ENCODE measurements around the gene HLA-DPA1. TPM values are rescaled to one million over a fixed set of nuclear protein-coding genes. Genes with fewer than 3 reads are reported as not detected.
A peak's percentile ranks its signal among the peaks of the same experiment; 100 is the strongest.

HLA-DPA1 gene
- total RNA-seq, 2 experiments from 2014 or later = 11.5 to 13.3 TPM

GRCh38 chr6:33014841-33015634 lies 58.4 kb downstream of the HLA-DPA1 start:
- no peak overlapping the region for H3K27ac Mint-ChIP-seq
- peaks cover 23% of the 10 kb centered on the region for H3K4me1 Mint-ChIP-seq
- no peaks in the 10 kb centered on the region for H3K36me3 Mint-ChIP-seq (ENCODE audit: low read depth)
- DNase-seq (peak; percentile 53), ATAC-seq (peak; percentile 81)
- POLR2A ChIA-PET = no interaction called here
- intact Hi-C loops (cut with DNase I, micrococcal nuclease) = loop anchor here (1.0 to 2.0 kb wide), 6 partner anchors 67 to 234 kb away; no protein-coding TSS in a partner anchor
- H3K27me3 Mint-ChIP-seq = no peaks in the 10 kb centered on the region
- H3K9me3 Mint-ChIP-seq (ENCODE audit: low read depth) = no peaks in the 10 kb centered on the region
- CTCF ChIA-PET = interaction anchor here (0.6 to 3.7 kb wide), 33 partner anchors 11 to 1516 kb away, joined by 3 to 41 read pairs (median 4); partner anchors contain the start of genes HLA-DMA, HLA-DPA1 and HLA-DPB1
- H3K4me3 Mint-ChIP-seq = no peak overlapping the region

Other genes starting within 250 kb of the HLA-DPA1 start
- 100 to 1,000 TPM in 1 of 2 experiments, 10 to 100 TPM in 1; 96.4 to 150 TPM for gene TAP2, start 234.9 kb downstream of the HLA-DPA1 start, total RNA-seq
- gene PSMB8, start 229.6 kb downstream of the HLA-DPA1 start, total RNA-seq = 100 to 1,000 TPM; 238 to 338 TPM
- 100 to 1,000 TPM; 191 to 255 TPM for gene TAP1, start 219.9 kb downstream of the HLA-DPA1 start, total RNA-seq
- 100 to 1,000 TPM; 210 to 282 TPM for gene PSMB9, start 219.5 kb downstream of the HLA-DPA1 start, total RNA-seq
- gene HLA-DMB, start 132.6 kb downstream of the HLA-DPA1 start, total RNA-seq = 1 to 10 TPM; 1.9 to 2.3 TPM
- gene HLA-DMA, start 120.6 kb downstream of the HLA-DPA1 start, total RNA-seq = 10 to 100 TPM; 11.8 TPM
- gene BRD2, start 105.1 kb downstream of the HLA-DPA1 start, total RNA-seq = 100 to 1,000 TPM; 230 to 338 TPM
- 1 to 10 TPM; 1.7 to 3.3 TPM for gene HLA-DOA, start 64.1 kb downstream of the HLA-DPA1 start, total RNA-seq
- 1 to 10 TPM; 5.2 to 5.4 TPM for gene HLA-DPB1, start 2.3 kb upstream of the HLA-DPA1 start, total RNA-seq
- 1 to 10 TPM; 1.9 to 2.0 TPM for gene COL11A2, start 118.8 kb upstream of the HLA-DPA1 start, total RNA-seq
- gene RXRB, start 127.0 kb upstream of the HLA-DPA1 start, total RNA-seq = 10 to 100 TPM; 41.0 to 45.4 TPM
- gene SLC39A7, start 127.2 kb upstream of the HLA-DPA1 start, total RNA-seq = 10 to 100 TPM; 33.0 to 41.8 TPM
- 10 to 100 TPM; 23.4 to 33.2 TPM for gene HSD17B8, start 131.0 kb upstream of the HLA-DPA1 start, total RNA-seq
- gene RING1, start 134.9 kb upstream of the HLA-DPA1 start, total RNA-seq = 10 to 100 TPM; 28.3 to 39.3 TPM
- 10 to 100 TPM; 35.6 to 45.2 TPM for gene VPS52, start 198.2 kb upstream of the HLA-DPA1 start, total RNA-seq
- gene RPS18, start 198.4 kb upstream of the HLA-DPA1 start, total RNA-seq = 1,000 to 10,000 TPM; 2,706 to 4,631 TPM
- gene B3GALT4, start 203.5 kb upstream of the HLA-DPA1 start, total RNA-seq = 1 to 10 TPM; 2.8 to 3.5 TPM
- gene WDR46, start 215.6 kb upstream of the HLA-DPA1 start, total RNA-seq = 10 to 100 TPM; 63.5 to 69.4 TPM
- 10 to 100 TPM; 65.4 to 96.9 TPM for gene PFDN6, start 216.0 kb upstream of the HLA-DPA1 start, total RNA-seq
- gene RGL2, start 225.3 kb upstream of the HLA-DPA1 start, total RNA-seq = 10 to 100 TPM; 19.9 to 21.5 TPM
- 100 to 1,000 TPM; 164 to 190 TPM for gene TAPBP, start 240.4 kb upstream of the HLA-DPA1 start, total RNA-seq
- gene ZBTB22, start 244.1 kb upstream of the HLA-DPA1 start, total RNA-seq = 1 to 10 TPM; 9.0 to 9.9 TPM
- gene DAXX, start 249.3 kb upstream of the HLA-DPA1 start, total RNA-seq = 10 to 100 TPM; 66.2 to 75.5 TPM

Measured in activated CD4-positive, alpha-beta T cell treated with anti-CD3 and anti-CD28 coated beads for 36 hours (primary cell).